Measurements from ENCODE around the gene CUL9.

Gene CUL9

DNA sequence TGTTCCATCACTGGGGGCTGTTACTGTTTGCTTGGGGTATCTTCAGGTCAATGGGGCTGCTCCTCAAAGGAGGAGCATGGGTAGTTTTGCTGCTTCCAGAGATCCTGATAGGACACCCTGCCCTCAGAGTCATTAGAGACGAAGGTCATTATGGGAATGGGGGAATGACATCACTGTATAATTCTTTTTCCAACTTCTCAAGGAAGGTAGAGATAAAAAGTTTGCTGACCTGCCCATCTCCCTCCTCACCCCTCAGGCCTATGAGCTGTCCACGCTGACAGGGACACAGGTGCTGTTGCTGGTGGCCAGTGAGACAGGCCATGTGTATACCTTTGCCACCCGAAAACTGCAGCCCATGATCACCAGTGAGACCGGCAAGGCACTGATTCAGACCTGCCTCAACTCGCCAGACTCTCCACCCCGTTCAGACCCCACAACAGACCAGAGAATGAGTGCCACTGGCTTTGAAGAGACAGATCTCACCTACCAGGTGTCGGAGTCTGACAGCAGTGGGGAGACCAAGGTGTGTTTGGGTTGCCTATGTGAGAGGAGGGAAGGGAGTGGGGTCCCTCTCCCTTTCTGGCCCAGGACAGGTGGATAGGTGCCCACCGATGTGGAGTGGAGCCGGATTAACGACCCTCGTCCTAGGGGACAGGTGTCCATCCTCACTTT, 8.3 kb upstream of the CUL9 start:
- no peak for ATAC-seq

DNA sequence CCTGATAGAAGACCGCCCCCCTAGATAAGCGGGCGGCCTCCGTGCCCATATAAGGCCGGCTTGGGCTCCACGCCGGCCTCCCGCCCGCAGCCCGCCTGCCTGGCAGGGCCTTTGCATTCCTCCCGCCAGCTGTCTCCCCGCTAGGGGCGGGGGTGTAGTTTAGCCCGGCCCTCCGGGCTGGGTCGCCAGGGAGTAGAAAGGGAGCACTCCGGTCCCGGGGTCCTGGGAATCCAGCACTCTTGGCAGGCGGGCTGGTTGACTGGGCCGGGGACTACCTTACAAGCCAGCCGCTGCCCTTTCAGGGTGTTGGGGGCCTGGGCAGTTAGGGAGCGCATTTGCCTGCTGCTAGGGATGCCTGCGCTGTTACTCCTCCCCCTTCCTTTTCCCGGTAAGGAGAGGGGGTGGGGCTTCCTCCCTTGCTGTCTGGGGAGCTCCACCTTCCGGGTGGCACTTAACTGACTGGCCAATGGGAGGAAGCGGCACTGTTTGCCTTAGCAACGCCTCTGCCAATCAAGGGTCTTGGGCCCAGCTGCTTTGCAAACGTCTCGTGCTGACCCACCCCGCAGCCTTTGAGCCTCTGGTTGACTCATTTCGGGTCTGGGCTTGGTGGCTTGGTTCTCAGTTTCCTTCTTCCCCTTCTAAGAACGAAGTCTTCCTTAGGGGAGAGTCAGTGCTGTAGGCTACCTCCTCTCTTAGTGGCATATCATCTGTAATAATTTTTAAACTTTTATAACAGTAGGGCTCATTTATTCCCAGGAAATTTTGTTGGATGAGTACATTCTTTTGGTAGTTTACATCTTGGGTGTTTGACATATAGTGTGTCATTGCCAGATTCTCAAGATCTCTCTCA, 7.5 kb upstream of the CUL9 start:
- ATAC-seq, result peak; percentile 75 to 78

DNA sequence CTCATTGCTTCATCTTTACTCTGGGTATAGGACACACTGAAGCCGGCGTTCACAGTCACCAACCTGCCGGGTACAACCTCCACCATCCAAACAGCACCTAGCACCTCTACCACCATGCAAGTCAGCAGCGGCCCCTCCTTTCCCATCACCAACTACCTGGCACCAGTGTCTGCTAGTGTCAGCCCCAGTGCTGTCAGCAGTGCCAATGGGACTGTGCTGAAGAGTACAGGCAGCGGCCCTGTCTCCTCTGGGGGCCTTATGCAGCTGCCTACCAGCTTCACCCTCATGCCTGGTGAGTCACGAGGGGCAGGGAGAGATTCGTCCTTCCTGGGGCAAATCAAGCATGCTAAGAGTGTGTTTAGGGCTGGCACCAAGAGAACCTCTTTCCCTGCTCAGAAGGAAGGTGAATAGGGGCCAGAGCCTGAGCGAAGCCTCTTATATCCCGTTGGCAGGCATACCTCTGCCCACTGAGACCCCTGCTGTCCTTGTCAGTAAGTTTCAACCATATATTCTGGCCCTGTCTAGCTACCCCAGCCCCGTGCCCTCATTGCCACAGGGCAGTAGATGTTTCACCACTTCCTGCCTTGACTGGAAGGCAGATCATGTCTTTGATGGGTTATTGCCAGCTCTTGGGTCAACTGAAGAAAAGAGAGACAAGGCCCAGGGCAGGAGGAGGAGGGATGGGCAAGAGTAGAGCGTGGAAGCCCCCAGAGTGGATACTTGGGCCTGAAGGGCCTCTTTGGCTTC, 6.1 kb upstream of the CUL9 start:
- ATAC-seq, result no peak

DNA sequence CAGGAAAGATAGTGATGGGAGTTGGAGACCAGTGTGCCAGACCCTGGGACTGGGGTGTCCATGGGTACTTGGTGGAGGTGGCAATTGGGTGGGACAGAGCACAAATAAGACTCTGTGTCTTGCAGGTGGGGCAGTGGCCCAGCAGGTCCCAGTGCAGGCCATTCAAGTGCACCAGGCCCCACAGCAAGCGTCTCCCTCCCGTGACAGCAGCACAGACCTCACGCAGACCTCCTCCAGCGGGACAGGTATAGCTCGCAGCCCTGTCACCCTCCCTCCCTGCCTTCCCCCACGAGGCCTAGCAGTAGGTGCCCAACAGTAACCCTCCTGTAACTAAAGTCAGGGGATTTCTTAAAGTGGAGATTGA, 5.6 kb upstream of the CUL9 start:
- ATAC-seq, result no peak

DNA sequence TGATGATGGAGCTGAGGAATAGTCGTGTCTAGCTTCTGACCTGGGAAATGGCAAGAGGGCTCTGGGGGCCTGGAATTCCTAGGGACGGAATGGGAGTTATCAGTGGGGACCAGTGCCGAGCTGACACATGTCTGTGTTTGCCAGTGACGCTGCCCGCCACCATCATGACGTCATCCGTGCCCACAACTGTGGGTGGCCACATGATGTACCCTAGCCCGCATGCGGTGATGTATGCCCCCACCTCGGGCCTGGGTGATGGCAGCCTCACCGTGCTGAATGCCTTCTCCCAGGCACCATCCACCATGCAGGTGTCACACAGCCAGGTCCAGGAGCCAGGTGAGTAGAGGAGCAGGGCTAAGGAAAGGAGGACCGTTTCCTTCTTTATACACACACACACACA, 3.8 kb upstream of the CUL9 start:
- no peak for ATAC-seq

DNA sequence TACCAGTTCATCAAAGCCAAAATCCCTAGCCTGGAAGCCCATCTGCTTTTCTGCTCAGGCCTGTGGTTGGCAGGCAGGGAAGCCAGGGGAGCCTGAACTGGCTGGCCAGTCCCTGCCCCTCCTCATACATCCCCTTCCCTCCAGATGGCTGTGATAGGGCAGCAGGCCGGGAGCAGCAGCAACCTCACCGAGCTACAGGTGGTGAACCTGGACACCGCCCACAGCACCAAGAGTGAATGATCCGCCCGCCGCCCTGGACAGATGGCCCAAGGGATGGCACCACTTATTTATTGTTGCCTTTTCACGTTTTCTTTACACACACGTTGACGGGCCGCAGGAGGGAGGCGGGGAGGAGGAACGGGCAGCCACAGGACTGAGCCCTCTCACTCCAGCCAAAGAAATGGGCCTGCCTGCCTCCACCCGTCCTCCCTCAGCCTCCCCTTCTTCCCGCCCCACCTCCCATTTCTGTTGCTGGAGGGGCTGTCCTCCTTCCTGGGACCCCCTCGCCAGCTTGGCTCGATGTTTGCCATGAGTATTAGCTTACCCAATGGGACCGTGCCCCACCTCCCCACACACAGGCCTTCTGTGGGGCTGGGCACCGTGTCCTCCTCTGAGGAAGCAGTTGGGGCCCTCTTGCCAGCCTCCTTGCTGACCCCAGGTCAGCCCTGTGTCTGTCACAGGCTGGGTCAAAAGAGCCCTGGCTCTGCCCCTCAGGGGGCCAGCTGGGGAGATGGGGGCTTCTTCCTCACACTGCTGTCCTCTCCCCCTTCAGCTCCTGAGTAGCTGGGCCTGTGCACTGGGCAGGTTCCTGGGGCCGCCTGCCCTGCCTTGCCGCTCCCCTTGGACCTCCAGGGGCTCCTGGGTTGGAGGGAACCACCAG, 2.8 kb upstream of the CUL9 start:
- ATAC-seq, result no peak

DNA sequence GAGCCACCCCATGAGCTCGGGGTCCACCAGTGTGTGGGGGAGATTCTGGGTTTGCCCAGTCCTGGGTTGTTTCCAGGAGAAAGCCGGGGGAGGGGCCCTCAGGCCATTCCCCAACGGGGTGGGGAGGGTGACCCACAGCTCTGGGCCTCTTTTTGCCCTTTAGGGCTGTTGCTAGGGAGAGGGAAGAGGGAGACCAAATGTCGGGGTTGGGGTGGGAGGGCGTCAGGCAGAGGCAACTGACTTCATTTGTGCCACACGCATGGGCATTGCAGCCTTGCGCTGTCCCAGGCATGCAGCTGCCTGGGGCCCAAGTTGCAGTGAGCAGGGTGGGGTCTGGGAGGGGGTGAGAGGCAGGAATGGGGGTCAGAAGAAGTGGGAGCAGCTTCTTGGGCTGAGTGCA, 1.9 kb upstream of the CUL9 start:
- ATAC-seq, result no peak

DNA sequence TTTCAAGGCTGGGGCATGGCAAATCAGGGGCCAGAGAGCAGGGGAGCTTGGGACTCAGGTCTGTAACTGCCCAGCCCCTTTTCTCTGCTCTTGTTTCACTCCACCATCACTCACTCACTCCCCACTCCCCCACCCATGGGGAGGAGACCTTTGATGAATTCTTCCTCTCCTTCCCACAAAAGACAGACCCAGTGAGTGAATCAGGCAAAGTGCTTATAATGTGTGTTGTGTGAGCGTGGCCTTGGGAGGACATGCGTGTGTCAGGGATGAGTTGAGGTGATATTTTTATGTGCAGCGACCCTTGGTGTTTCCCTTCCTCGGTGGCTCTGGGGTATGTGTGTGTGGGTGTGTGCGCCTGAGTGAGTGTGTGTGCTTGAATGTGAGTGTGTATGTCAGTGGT, 1.0 kb upstream of the CUL9 start:
- ATAC-seq, result no peak

DNA sequence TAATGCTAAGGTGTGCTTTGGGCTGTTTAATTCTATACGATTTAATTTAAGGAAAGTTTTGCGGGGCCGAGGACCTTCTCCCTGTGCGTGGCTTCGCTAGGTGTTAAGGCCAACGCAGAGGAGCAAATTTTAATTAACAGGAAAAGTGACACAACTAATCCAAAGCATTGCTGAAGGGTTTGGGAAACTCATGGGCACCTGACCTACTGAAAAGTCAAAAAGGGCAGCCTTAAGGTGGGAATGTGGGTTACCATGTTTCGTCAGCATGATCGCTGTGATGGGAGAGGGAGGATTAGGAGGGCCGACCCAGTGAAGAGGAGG, 415 bp upstream of the CUL9 start:
- ATAC-seq, result no peak

DNA sequence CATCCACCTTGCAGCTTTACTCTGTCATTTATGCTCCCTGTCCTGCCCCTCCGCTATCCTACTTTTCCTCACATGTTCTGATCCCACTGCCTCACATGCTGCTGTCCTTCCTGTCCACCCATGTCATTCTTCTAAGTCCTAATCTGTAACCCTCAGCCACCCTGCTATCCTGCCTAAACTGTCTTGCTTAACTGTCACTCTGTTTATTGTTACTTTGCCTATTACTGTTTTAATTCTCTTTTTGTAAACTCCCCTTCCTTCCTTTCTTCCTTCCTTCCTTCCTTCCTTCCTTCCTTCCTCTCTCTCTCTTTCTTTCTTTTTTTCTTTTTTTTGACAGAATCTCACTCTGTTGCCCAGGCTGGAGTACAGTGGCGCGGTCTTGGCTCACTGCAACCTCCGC, 1.4 kb downstream of the CUL9 start:
- ATAC-seq, result no peak

DNA sequence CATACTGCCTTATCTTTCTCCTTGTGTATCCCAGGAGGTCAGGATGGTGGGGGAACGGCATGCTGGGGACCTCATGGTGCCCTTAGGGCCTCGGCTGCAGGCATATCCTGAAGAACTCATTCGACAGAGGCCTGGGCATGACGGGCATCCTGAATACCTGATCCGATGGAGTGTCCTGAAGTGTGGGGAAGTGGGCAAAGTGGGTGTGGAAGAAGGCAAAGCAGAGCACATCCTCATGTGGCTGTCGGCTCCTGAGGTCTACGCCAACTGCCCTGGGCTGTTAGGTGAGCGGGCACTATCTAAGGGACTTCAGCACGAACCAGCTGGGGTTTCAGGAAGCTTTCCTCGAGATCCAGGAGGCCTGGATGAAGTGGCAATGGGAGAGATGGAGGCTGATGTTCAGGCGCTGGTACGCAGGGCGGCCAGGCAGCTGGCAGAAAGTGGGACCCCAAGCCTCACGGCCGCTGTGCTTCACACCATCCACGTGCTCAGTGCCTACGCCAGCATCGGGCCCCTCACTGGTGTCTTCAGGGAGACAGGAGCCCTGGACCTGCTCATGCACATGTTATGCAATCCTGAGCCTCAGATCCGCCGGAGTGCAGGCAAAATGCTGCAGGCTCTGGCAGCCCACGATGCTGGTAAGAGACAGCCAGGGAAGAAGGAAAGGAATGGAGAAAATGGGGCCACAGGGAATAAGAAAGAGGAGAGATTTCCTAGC, 2.4 kb downstream of the CUL9 start:
- no peak for ATAC-seq

DNA sequence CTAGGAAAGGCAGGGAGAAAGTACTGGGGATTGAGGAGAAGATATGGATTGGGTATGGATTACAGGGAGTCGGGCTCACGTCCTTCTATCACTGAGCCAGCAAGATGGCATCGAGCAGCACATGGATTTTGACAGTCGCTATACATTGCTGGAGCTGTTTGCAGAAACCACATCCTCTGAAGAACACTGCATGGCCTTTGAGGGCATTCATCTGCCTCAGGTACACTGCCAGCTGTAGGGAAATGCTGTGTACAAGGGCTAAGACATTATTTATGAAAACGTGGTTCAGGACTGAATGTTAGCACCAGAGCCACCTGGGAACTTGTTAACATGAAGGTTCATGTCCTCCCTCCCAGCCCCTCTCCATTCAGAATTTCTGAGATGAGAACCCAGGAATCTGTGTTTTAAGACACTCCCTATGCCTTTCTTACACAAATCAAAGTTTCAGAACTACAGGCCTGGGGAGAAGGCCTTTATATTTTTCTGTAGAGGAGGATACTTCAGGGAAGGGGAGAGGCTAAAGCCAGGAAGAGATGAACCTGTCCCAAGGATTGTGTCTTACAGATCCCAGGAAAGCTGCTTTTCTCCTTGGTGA, 3.5 kb downstream of the CUL9 start:
- no peak for ATAC-seq

DNA sequence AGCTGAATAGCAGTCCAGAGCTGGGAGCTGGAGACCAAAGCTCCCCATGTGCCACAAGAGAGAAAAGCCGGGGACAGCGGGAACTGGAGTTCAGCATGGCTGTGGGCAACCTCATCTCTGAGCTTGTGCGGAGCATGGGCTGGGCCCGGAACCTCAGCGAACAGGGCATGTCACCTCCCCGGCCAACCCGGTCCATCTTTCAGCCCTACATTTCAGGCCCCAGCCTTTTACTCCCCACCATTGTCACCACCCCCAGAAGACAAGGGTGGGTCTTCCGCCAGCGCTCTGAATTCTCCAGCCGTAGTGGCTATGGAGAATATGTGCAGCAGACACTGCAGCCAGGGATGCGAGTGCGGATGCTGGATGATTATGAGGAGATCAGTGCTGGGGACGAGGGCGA, 4.0 kb downstream of the CUL9 start:
- no peak for ATAC-seq

DNA sequence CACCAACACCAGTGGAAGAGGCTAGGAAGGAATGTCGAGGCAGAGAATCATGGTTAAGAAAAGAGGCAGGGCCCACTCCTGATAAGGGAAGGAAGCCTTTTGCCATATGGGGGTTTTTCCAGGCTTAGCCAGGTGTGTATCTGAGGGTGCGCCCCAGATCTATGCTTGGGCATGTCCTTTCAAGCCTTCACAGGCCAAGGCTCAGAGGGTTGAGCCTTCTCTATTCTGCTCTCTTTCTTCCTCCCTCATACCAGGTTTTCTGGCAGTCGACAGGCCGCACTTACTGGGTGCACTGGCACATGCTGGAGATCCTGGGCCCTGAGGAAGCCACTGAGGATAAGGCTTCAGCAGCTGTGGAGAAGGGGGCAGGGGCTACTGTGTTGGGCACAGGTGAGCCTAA, 4.7 kb downstream of the CUL9 start:
- no peak for ATAC-seq

DNA sequence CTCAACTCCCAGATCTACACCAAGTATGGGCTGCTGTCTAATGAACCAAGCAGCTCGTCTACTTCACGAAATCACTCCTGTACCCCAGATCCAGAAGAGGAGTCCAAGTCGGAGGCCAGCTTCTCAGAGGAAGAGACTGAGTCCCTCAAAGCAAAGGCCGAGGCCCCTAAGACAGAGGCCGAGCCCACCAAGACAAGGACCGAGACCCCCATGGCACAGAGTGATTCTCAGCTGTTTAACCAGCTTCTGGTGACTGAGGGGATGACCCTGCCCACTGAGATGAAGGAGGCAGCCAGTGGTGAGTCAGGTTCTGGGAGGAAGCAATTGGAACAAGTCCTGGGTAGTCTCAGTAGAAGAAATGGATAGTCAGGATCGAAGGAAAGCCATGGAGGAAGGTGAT, 5.8 kb downstream of the CUL9 start:
- ATAC-seq, result no peak

DNA sequence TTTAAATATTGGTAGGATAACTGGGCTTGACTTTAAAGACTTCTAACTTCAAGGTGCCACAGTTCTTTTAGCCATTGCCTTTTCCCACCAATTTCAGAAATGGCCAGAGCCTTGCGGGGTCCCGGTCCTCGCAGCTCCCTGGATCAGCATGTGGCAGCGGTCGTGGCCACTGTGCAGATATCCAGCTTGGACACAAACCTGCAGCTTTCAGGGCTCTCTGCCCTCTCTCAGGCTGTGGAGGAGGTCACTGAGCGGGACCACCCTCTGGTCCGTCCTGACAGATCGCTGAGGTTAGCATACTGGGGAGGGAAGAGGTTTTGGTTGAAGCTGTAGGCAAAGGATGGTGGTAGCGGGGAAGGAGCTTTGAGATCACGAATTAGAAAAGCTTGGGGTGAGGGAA, 6.4 kb downstream of the CUL9 start:
- ATAC-seq, result no peak

DNA sequence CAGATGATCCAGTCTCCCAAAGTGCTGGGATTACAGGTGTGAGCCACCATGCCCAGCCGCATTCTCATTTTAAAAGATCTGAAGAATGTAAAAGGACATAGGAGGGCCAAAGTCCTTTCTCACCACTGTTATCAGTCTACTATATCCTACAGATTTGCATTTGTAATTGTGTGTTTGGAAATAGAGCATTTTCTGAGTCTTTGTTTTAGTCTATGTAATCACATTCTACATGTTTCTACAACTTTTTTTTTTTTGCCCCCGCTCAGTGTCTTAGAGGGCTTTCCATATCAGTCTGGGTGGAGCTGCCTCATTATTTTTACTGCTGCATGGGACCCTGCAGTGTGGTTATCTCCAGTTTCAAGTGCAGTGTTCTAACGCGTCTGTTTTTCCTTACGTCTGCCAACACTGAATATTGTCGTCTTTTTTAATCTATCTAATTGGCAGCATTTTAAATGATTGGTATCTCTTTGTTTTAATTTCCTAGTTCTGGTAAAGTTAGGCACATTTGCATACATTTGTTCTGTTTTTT, 7.8 kb downstream of the CUL9 start:
- ATAC-seq, result no peak

DNA sequence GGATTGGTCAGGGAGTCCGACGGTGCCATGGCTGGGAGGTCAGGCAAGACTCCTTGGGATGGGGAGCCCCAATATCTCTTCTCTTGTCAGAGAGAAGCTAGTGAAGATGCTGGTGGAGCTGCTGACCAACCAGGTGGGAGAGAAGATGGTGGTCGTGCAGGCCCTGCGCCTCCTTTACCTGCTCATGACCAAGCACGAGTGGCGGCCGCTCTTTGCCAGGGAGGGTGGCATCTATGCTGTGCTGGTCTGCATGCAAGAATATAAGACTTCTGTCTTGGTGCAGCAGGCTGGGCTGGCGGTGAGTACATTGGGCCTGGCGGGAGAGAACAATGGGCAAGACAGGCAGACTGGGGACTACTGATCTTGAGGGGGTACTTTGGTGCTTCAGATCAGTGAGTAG, 10.9 kb downstream of the CUL9 start:
- no peak for ATAC-seq

DNA sequence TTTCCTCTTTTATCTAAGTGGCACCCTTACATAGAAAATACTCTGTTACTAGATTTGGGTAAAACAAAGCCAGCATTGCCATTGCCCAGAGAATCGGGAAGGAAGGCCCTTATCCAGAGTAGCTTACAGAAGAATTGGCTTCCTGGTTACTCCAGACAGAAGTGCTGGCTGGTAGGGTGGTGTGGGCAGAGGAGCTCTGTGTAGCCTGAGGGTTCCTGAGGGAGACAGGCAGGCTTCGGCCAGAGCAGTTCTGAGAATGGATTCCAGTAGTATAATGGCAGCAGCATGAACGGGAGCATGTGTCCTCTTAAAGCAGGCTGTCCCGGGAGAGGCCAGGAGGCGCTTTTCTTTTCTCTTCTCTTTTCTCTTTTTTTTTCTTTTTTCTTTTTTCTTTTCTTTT, 11.9 kb downstream of the CUL9 start:
- ATAC-seq, result no peak

DNA sequence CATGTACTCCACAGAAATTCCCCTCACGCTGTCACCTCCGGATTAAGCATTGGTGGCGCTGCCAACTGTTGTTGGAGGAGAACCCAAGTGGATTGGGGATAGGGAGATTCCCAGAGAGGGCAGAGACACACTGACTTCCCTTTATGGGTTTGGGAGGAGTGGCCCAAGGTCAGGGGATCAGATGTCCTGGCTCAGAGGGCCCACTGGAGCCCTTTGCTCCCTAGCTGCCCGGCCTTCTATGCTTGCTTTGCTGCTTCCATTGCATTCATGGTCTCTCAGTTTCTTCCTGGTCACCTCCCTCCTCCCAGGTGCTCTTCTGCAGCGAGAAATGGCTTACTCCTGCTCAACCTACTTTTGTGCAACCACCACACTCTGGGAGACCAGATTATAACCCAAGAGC, 14.3 kb downstream of the CUL9 start:
- ATAC-seq, result no peak

DNA sequence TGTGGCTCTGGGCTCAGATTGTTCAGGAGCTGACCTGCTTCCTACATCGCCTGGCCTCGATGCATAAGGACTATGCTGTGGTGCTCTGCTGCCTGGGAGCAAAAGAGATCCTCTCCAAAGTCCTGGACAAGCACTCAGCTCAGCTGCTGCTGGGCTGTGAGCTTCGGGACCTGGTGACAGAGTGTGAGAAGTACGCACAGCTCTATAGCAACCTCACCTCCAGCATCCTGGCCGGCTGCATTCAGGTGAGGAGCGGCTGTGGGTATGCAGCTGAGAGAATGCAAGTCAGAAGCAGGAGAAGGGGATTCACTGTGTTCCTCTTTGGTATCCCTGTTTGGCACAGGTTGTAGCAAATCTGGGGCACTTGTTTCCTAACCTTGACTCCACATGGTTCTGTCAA, 17.9 kb downstream of the CUL9 start:
- no peak for ATAC-seq

DNA sequence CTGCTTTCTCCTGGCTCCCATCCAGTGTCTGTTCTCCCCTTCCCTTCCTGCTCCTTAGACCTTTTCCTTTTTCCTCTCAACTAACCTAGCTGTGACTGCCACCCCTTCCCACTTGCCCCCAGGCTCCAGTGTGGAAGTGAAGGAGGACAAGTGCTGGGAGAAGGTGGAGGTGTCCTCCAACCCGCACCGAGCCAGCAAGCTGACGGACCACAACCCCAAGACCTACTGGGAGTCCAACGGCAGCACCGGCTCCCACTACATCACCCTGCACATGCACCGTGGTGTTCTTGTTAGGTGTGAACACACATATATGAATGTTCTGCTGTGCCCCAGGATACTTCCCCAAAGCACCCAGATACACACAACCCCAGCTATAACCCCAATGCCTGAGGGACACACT, 18.5 kb downstream of the CUL9 start:
- ATAC-seq, result no peak
